Parathyroid adenoma (tissue), 2 donors: ENCODE data around the gene HSBP1L1.

Experiments used
- H2AFZ ChIP-seq: fragments of 300-600 bp; sonication (generic); one replicate; pipeline ENCODE4 v1.7.0; 2017; ENCODE audit warnings: antibody characterized with exemption, mild to moderate bottlenecking
- H3K27ac ChIP-seq: fragments of 300-600 bp; sonication (generic); one replicate; pipeline ENCODE4 v1.7.0; 2017
- H3K27me3 ChIP-seq: fragments of 300-600 bp; sonication (generic); one replicate; pipeline ENCODE4 v1.7.0; 2017; ENCODE audit warnings: low read length; ENCODE audit not compliant: control insufficient read depth, insufficient read depth
- H3K36me3 ChIP-seq: fragments of 300-600 bp; sonication (generic); one replicate; pipeline ENCODE4 v1.7.0; 2017; ENCODE audit warnings: low read length; ENCODE audit not compliant: control insufficient read depth, insufficient read depth
- H3K4me1 ChIP-seq: fragments of 300-600 bp; sonication (generic); one replicate; pipeline ENCODE4 v1.7.0; 2017; ENCODE audit warnings: control low read depth
- H3K4me2 ChIP-seq: fragments of 300-600 bp; sonication (generic); one replicate; pipeline ENCODE4 v1.7.0; 2017; ENCODE audit warnings: low read length
- H3K4me3 ChIP-seq: fragments of 300-600 bp; sonication (generic); one replicate; pipeline ENCODE4 v1.7.0; 2017; ENCODE audit warnings: low read depth, low read length
- H3K79me2 ChIP-seq: fragments of 300-600 bp; sonication (generic); one replicate; pipeline ENCODE4 v1.7.0; 2017; ENCODE audit warnings: control low read depth
- H3K9ac ChIP-seq: fragments of 300-600 bp; sonication (generic); one replicate; pipeline ENCODE4 v1.7.0; 2017; ENCODE audit warnings: mild to moderate bottlenecking
- H3K9me3 ChIP-seq: fragments of 300-600 bp; sonication (generic); one replicate; pipeline ENCODE4 v1.7.0; 2017; ENCODE audit warnings: low read length; ENCODE audit not compliant: control insufficient read depth
- TF ChIP-seq, protein P1 (sequence below): fragments of 300-600 bp; sonication (generic); IDR thresholded peaks from one replicate; pipeline ENCODE4 v1.7.0; 2017; ENCODE audit warnings: antibody characterized with exemption, mild to moderate bottlenecking
- donor health status: primary hyperparathyroidism.

The HSBP1L1 gene

DNA sequence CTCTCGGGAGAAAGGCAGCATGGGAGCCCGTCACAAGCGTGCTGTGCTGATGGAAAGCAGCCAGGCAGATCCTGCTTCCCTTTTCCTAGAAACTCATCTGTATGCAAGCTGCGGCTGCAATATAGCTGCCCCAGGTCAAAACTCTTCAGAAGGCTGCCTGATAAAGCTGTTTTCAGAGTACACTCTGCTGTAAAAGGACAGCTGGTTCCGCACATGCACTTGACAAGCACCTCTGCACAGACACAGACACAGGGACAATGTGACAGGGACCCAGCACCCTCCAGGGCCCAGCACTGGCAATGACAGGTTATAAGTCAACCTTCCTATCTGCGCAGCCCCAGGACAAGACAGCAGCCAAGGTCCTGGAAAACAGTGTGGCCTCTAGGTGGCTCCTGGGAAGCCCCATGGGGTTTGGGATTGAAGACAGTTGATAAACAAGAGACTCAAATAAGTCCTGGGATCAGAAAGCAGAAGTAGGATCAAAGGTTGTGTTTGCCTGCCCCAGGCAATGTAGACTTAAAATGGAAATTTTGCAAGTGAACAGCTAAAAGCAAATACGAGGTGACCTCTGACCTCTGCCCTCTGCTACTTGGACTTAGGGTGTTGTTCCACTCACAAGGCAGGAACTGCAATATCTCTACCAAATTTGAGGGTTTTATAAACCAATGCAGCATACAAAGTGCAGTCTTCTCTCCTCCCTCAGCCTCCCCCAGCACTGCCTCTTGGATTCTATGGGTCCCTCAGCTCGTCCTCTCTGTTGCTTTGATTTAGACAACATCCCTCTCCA, 29.9 kb upstream of the HSBP1L1 start:
- TF ChIP-seq, protein P1, sequence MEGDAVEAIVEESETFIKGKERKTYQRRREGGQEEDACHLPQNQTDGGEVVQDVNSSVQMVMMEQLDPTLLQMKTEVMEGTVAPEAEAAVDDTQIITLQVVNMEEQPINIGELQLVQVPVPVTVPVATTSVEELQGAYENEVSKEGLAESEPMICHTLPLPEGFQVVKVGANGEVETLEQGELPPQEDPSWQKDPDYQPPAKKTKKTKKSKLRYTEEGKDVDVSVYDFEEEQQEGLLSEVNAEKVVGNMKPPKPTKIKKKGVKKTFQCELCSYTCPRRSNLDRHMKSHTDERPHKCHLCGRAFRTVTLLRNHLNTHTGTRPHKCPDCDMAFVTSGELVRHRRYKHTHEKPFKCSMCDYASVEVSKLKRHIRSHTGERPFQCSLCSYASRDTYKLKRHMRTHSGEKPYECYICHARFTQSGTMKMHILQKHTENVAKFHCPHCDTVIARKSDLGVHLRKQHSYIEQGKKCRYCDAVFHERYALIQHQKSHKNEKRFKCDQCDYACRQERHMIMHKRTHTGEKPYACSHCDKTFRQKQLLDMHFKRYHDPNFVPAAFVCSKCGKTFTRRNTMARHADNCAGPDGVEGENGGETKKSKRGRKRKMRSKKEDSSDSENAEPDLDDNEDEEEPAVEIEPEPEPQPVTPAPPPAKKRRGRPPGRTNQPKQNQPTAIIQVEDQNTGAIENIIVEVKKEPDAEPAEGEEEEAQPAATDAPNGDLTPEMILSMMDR: no peak
- no peak overlapping the region for H3K4me2 ChIP-seq
- peaks cover 5% of the 10 kb centered on the region for H3K9me3 ChIP-seq
- H3K27ac ChIP-seq: no peak overlapping the region
- H3K9ac ChIP-seq: no peak overlapping the region
- no peaks in the 10 kb centered on the region for H3K27me3 ChIP-seq
- H3K4me3 ChIP-seq: no peak overlapping the region
- H2AFZ ChIP-seq: no peak overlapping the region
- H3K36me3 ChIP-seq: no peaks in the 10 kb centered on the region
- H3K4me1 ChIP-seq: no peaks in the 10 kb centered on the region
- peaks cover 41% of the 10 kb centered on the region for H3K79me2 ChIP-seq

- Histone ChIP-seq H3K79me2 (peaks cover 47% of the 10 kb centered on the region), H3K4me2 (no peak overlapping the region), H3K4me3 (no peak overlapping the region), H3K27me3 (no peaks in the 10 kb centered on the region), H3K4me1 (no peaks in the 10 kb centered on the region), H3K36me3 (no peaks in the 10 kb centered on the region), H3K9me3 (peaks cover 5% of the 10 kb centered on the region), H3K27ac (no peak overlapping the region), H2AFZ (no peak overlapping the region), H3K9ac (no peak overlapping the region)
- TF ChIP-seq, protein P1: no peak
Observed at GRCh38 chr18:79935098-79935480, 29.4 kb upstream of the HSBP1L1 start.

- TF ChIP-seq, protein P1: no peak
- H3K4me3 ChIP-seq: no peak overlapping the region
- no peak overlapping the region for H3K4me2 ChIP-seq
- peaks cover 50% of the 10 kb centered on the region for H3K79me2 ChIP-seq
- no peak overlapping the region for H3K9ac ChIP-seq
- no peaks in the 10 kb centered on the region for H3K36me3 ChIP-seq
- H3K9me3 ChIP-seq: peaks cover 5% of the 10 kb centered on the region
- H3K4me1 ChIP-seq: no peaks in the 10 kb centered on the region
- H3K27me3 ChIP-seq: no peaks in the 10 kb centered on the region
- H2AFZ ChIP-seq: no peak overlapping the region
- H3K27ac ChIP-seq: no peak overlapping the region
Observed at GRCh38 chr18:79935499-79935898, 28.9 kb upstream of the HSBP1L1 start.

DNA sequence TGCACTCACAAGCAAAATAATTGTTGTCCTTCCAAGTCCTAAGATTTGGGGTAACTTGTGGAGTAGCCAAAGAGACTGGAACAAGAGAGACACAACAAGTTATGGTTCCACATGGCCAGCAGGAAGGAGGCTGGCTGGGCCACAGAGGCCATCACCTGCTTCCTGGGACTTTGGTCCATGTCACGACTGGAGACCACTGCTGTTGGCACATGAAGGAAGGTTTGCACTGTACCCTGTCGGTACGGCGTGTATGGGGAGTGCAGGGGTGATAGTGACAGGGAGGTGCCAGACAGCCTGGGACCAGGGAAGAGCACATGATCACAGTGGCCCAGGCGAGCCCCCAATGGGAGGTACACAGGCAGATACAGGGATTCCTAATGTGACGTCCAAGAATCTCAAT, 28.5 kb upstream of the HSBP1L1 start:
- Histone ChIP-seq H2AFZ (no peak overlapping the region), H3K27ac (no peak overlapping the region), H3K9me3 (peaks cover 5% of the 10 kb centered on the region), H3K27me3 (no peaks in the 10 kb centered on the region), H3K4me3 (no peak overlapping the region), H3K9ac (no peak overlapping the region), H3K36me3 (no peaks in the 10 kb centered on the region), H3K79me2 (peaks cover 51% of the 10 kb centered on the region), H3K4me2 (no peak overlapping the region), H3K4me1 (no peaks in the 10 kb centered on the region)
- TF ChIP-seq, protein P1: no peak

DNA sequence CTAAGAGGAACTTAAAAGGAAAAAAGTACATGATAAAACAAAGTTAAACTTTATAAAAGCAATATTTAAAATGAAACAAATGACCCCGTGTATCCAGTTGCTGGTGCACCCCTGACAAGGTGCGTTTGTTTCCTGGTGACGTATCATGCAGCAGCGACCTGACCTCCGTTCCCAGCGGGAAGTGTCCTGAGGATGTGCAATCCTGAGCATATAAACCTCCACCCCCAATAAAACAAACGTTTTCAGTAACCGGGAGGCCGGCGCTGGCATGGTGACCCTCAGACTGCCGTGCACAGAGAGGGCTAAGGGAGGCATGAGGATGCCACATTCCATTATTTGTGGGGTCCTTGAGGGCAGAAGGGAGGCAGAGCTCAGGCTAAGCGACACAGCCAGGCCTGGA, 27.8 kb upstream of the HSBP1L1 start:
- no peak overlapping the region for H2AFZ ChIP-seq
- peaks cover 53% of the 10 kb centered on the region for H3K79me2 ChIP-seq
- no peak overlapping the region for H3K27ac ChIP-seq
- no peaks in the 10 kb centered on the region for H3K27me3 ChIP-seq
- no peak overlapping the region for H3K9ac ChIP-seq
- H3K36me3 ChIP-seq: no peaks in the 10 kb centered on the region
- TF ChIP-seq, protein P1: no peak
- no peak overlapping the region for H3K4me3 ChIP-seq
- H3K9me3 ChIP-seq: peaks cover 5% of the 10 kb centered on the region
- no peak overlapping the region for H3K4me2 ChIP-seq
- H3K4me1 ChIP-seq: no peaks in the 10 kb centered on the region
